ENCODE results near the gene MLNR.
A peak's percentile ranks its signal among the peaks of the same experiment; 100 is the strongest.

MLNR gene

DNA sequence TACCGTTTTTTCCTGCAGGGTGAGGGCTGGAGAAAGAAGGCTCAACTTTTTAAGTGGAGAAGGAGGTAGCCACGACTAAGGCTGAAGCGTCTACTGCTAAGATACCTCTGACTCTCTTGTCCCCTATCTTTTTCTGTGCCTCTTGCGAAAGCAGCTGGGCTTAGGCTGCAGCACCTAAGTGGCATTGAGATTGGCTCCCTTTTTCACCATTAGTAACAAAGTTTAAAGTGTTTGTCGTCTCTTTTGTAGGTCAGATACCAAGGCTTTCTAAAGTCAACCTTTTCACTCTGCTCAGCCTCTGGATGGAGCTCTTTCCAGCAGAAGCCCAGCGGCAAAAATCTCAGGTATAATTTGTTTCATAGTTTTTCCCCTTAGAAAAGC is 28.5 kb downstream of the MLNR start:
- Mint-ChIP-seq H3K4me1 (peaks cover 55% of the 10 kb centered on the region), H3K4me3 (peak overlapping the region; percentile 99), H3K27ac (peak overlapping the region; percentile 96), H3K36me3 (no peaks in the 10 kb centered on the region), H3K27me3 (no peaks in the 10 kb centered on the region), H3K9me3 (no peaks in the 10 kb centered on the region)

DNA sequence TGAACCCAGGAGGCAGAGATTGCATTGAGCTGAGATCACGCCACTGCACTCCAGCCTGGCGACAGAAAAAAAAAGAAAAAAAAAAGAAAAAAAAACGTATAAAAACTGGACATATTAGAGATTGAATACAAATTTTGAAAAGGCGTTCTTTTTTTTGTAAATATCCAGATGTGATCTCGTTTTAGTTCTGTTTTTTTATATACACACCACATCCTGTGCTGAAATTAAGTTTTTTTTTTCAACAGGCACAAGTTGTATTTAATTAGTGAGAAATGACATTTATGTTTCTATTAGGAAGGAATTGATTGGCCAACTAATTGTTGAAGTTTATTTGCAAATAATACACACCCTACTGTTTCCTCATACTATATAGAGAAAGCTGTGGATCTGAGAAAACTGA is 31.2 kb downstream of the MLNR start:
- Mint-ChIP-seq H3K4me3 (no peak overlapping the region), H3K27me3 (no peaks in the 10 kb centered on the region), H3K4me1 (peaks cover 74% of the 10 kb centered on the region), H3K9me3 (no peaks in the 10 kb centered on the region), H3K27ac (no peak overlapping the region), H3K36me3 (peaks cover 3% of the 10 kb centered on the region)

DNA sequence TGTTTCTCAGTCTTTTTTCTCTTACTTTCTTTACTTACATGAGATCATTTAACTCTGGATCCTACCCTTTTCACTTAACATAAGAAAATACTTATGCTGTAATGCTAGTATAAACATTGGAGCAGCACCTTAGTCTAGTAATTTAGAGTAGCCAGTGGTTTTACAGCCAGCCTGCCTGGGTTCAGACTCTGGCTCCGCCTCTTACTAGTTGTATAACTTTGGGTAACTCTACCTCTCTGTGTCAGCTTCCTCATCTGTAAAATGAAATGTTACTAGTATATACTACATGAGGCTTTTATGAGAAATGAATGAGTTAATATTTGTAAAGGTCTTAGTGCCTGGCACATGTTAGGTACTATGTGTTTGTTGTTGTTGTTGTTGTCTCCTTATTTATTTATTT is 33.2 kb downstream of the MLNR start:
- Mint-ChIP-seq H3K9me3 (no peaks in the 10 kb centered on the region), H3K4me1 (peaks cover 80% of the 10 kb centered on the region), H3K36me3 (peaks cover 6% of the 10 kb centered on the region), H3K27me3 (no peaks in the 10 kb centered on the region), H3K4me3 (no peak overlapping the region), H3K27ac (peak overlapping the region; percentile 79)

DNA sequence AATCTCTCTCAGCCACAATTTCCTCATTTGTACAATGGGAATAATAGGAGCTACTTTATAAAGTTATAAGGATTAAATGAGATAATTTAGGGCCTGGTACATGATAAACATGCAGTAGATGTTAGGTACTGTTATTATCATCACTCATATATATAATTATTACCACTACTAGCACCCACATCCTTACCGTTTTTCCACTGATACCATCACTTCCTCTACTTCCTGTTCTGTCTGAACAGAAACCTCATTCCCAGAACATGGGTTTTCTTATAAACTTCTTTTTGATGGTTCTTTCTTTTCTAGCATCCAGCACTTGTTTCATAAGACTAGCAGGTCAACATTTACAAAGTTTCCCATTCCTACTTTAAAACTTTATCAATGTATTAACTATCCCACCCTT is 33.9 kb downstream of the MLNR start:
- peaks cover 78% of the 10 kb centered on the region for H3K4me1 Mint-ChIP-seq
- no peak overlapping the region for H3K27ac Mint-ChIP-seq
- H3K36me3 Mint-ChIP-seq = peaks cover 6% of the 10 kb centered on the region
- H3K4me3 Mint-ChIP-seq = no peak overlapping the region
- H3K27me3 Mint-ChIP-seq = no peaks in the 10 kb centered on the region
- no peaks in the 10 kb centered on the region for H3K9me3 Mint-ChIP-seq

DNA sequence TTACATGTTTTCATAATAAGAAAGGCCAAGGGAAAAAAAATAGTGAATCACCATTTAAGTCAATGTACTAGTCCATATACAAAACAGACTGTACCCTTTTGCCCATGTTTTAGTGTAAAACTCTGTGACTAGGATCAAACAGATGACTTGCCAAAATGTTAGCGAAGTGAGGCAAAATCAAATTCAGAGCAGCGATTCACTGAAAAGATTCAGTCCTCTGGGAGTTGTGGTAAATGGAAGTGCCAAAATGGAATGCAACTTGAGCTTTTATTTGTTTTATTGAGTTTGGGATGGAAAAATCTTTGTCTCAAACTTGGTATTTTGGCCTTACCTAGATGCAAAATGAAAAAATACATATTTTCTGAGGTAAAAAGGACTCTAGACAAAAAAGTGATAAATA is 36.7 kb downstream of the MLNR start:
- Mint-ChIP-seq H3K27ac (peak overlapping the region; percentile 61), H3K9me3 (no peaks in the 10 kb centered on the region), H3K27me3 (no peaks in the 10 kb centered on the region), H3K4me1 (peaks cover 57% of the 10 kb centered on the region), H3K4me3 (peak overlapping the region; percentile 19), H3K36me3 (peaks cover 11% of the 10 kb centered on the region)

DNA sequence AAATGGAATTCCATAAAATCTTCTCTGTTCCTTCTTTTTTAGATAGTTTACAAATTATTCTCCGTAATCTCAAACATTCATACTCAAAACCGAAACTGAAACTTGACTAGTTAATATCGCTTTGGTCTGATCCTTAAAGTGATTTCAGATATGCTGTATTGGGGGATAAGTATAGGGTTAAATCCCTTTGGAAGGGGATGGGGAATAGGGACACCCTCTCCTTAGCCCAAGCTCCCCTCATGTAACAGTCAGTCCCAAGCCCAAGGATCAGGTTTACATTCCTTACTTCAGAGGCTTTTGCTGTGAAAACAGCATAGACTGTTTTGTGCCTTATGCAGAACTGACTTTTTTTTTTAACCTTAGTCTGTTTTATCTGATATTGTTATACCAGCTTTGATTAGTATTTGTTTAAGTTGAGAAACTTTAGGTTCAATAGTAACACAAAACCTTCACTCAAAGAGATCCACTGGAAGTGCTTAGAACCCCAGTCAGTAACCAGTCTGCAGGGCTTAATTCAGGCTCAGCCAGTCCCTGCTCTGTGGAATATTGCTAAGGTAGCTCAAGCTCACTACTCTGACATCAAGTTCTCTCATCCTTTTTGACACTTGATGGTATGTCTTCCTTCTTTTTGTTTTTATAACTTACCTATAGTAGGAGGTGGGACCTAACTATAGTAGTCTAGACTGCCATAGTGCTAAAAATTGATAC is 38.1 kb downstream of the MLNR start:
- Mint-ChIP-seq H3K4me3 (peak overlapping the region; percentile 90), H3K36me3 (peaks cover 11% of the 10 kb centered on the region), H3K9me3 (no peaks in the 10 kb centered on the region), H3K27me3 (no peaks in the 10 kb centered on the region), H3K4me1 (peaks cover 47% of the 10 kb centered on the region), H3K27ac (peak overlapping the region; percentile 66)

DNA sequence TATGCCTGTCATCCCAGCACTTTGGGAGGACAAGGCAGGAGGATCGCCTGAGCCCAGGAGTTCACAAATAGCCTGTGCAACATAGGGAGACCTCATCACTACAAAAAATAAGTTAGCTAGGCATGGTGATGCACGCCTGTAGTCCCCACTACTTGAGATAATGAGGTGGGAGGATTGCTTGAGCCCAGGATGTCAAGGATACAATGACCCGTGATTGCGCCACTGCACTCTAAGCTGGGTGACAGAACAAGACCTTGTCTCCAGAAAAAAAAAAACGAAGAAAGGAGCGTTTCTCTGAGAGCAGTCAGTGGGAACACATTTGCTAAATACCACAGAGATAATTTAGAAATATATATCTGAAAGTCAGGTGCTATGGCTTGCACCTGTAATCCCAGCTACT is 39.4 kb downstream of the MLNR start:
- no peak overlapping the region for H3K27ac Mint-ChIP-seq
- peaks cover 34% of the 10 kb centered on the region for H3K4me1 Mint-ChIP-seq
- peaks cover 11% of the 10 kb centered on the region for H3K36me3 Mint-ChIP-seq
- no peaks in the 10 kb centered on the region for H3K9me3 Mint-ChIP-seq
- H3K4me3 Mint-ChIP-seq = no peak overlapping the region
- H3K27me3 Mint-ChIP-seq = no peaks in the 10 kb centered on the region

DNA sequence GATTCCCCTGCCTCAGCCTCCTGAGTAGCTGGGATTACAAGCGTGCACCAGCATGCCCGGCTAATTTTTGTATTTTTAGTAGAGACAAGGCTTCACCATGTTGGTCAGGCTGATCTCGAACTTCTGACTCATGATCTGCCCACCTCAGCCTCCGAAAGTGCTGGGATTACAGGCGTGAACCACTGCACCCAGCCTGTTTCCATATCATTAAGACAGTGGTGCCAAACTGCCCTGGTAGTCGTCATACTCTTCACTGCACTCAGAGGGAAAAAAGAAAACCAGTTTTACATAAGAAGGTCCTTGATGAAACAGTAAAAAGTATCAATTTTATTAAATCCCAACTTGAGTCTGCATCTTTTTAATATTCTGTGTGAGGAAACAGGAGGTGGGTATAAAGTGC is 42.5 kb downstream of the MLNR start:
- no peaks in the 10 kb centered on the region for H3K27me3 Mint-ChIP-seq
- no peak overlapping the region for H3K27ac Mint-ChIP-seq
- no peak overlapping the region for H3K4me3 Mint-ChIP-seq
- peaks cover 11% of the 10 kb centered on the region for H3K4me1 Mint-ChIP-seq
- H3K36me3 Mint-ChIP-seq = peaks cover 10% of the 10 kb centered on the region
- no peaks in the 10 kb centered on the region for H3K9me3 Mint-ChIP-seq

DNA sequence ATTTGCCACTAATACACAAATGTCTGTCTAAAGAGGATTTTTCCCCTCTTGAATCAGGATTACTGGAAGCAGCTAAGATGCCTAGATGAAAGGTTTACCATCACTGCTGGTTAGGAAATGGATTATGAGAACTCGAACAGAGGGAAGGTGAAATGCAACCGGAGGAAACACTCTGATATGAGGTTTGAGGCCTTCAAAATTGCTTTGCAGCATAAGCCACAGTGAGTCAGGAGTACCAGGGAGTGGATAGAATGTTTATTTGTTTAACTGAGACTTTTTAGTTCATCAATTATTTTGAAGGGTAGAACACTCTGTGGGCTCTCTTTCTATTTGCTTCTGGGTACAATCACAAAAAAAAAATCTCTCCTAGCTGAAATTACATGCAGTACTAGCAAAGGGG is 45.7 kb downstream of the MLNR start:
- H3K27ac Mint-ChIP-seq = no peak overlapping the region
- no peaks in the 10 kb centered on the region for H3K27me3 Mint-ChIP-seq
- H3K4me3 Mint-ChIP-seq = no peak overlapping the region
- no peaks in the 10 kb centered on the region for H3K9me3 Mint-ChIP-seq
- H3K36me3 Mint-ChIP-seq = peaks cover 14% of the 10 kb centered on the region
- no peaks in the 10 kb centered on the region for H3K4me1 Mint-ChIP-seq

DNA sequence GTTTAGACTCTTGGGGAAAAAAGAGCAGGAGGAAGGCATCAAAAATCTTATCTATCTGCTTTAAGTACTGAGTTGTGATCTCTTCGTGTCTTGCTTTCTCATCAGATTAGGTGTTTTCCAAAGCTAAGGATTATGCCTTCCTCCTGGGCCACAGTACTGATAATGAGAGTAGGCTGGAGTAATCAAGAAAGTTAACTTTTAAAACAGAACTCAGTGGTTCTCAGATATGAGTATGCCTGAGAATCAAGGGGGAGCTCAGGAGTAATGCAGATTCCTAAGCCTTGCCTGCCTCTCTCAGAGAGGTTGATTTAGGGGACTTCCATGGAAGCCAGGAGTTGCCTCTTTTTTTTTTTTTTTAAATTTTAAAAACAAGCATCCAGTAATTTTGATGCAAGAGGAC is 51.1 kb downstream of the MLNR start:
- Mint-ChIP-seq H3K27me3 (no peaks in the 10 kb centered on the region), H3K36me3 (peaks cover 13% of the 10 kb centered on the region), H3K9me3 (no peaks in the 10 kb centered on the region), H3K4me1 (no peaks in the 10 kb centered on the region), H3K27ac (no peak overlapping the region), H3K4me3 (no peak overlapping the region)

Measured in activated naive CD4-positive, alpha-beta T cell treated with anti-CD3 and anti-CD28 coated beads, Interleukin-2, amount 50 U/mL, for 24 hours (primary cell).